Skin epidermis (tissue), 12 donors: Measurements from ENCODE around the gene CNTN5.

Experiments
- H3K27ac ChIP-seq, 21 experiments: fragments of 200-600 bp; sonication (generic) in 11 of 21; one replicate each; pipeline ENCODE4 v1.5.0; 2020; ENCODE audit warnings: mild to moderate bottlenecking in 3 of 21, inconsistent platforms in 2 of 21, moderate library complexity in 2 of 21
- H3K4me3 ChIP-seq, 7 experiments: fragments of 200-600 bp; sonication (generic) in 2 of 7; one replicate each; pipeline ENCODE4 v1.5.0; 2020; ENCODE audit warnings: inconsistent platforms in 2 of 7, mild to moderate bottlenecking in 2 of 7, moderate library complexity in 1 of 7

Gene CNTN5

GRCh38 chr11:99366546-99366945, 345.8 kb downstream of the CNTN5 start:
- no peak overlapping the region for H3K4me3 ChIP-seq

GRCh38 chr11:99368583-99368982, 347.8 kb downstream of the CNTN5 start:
- Histone ChIP-seq H3K4me3 (no peak overlapping the region), H3K27ac (no peak overlapping the region)

More at GRCh38 chr11:99366546-99366945, 345.8 kb downstream of the CNTN5 start:
- no peak overlapping the region for H3K27ac ChIP-seq

- Histone ChIP-seq H3K27ac (no peak overlapping the region), H3K4me3 (no peak overlapping the region)
Measured at GRCh38 chr11:99370549-99371216, 349.9 kb downstream of the CNTN5 start.

- Histone ChIP-seq H3K4me3 (no peak overlapping the region), H3K27ac (no peak overlapping the region)
Measured at GRCh38 chr11:99371257-99371656, 350.5 kb downstream of the CNTN5 start.

- no peak overlapping the region for H3K27ac ChIP-seq
Measured at GRCh38 chr11:99376463-99376862, 355.7 kb downstream of the CNTN5 start.

GRCh38 chr11:99383648-99384245, 363.0 kb downstream of the CNTN5 start:
- no peak overlapping the region for H3K27ac ChIP-seq

More at GRCh38 chr11:99376463-99376862, 355.7 kb downstream of the CNTN5 start:
- H3K4me3 ChIP-seq = no peak overlapping the region

GRCh38 chr11:99391245-99391644, 370.5 kb downstream of the CNTN5 start:
- H3K27ac ChIP-seq = no peak overlapping the region

More at GRCh38 chr11:99383648-99384245, 363.0 kb downstream of the CNTN5 start:
- no peak overlapping the region for H3K4me3 ChIP-seq

GRCh38 chr11:99406345-99406744, 385.6 kb downstream of the CNTN5 start:
- Histone ChIP-seq H3K27ac (no peak overlapping the region), H3K4me3 (no peak overlapping the region)

More at GRCh38 chr11:99391245-99391644, 370.5 kb downstream of the CNTN5 start:
- no peak overlapping the region for H3K4me3 ChIP-seq

- no peak overlapping the region for H3K27ac ChIP-seq
Measured at GRCh38 chr11:99410636-99411035, 389.9 kb downstream of the CNTN5 start.

GRCh38 chr11:99418927-99419720, 398.4 kb downstream of the CNTN5 start:
- Histone ChIP-seq H3K4me3 (no peak overlapping the region), H3K27ac (no peak overlapping the region)

More at GRCh38 chr11:99410636-99411035, 389.9 kb downstream of the CNTN5 start:
- no peak overlapping the region for H3K4me3 ChIP-seq

- Histone ChIP-seq H3K4me3 (no peak overlapping the region), H3K27ac (no peak overlapping the region)
Measured at GRCh38 chr11:99419991-99420390, 399.2 kb downstream of the CNTN5 start.

- Histone ChIP-seq H3K4me3 (no peak overlapping the region), H3K27ac (no peak overlapping the region)
Measured at GRCh38 chr11:99422581-99423427, 402.1 kb downstream of the CNTN5 start.

GRCh38 chr11:99423428-99423983, 402.8 kb downstream of the CNTN5 start:
- H3K27ac ChIP-seq = no peak overlapping the region
- no peak overlapping the region for H3K4me3 ChIP-seq

GRCh38 chr11:99424313-99425084, 403.8 kb downstream of the CNTN5 start:
- H3K27ac ChIP-seq = no peak overlapping the region
- no peak overlapping the region for H3K4me3 ChIP-seq

GRCh38 chr11:99425596-99425995, 404.8 kb downstream of the CNTN5 start:
- Histone ChIP-seq H3K4me3 (no peak overlapping the region), H3K27ac (no peak overlapping the region)

- H3K27ac ChIP-seq = no peak overlapping the region
- H3K4me3 ChIP-seq = no peak overlapping the region
Measured at GRCh38 chr11:99432677-99433076, 411.9 kb downstream of the CNTN5 start.

- Histone ChIP-seq H3K4me3 (no peak overlapping the region), H3K27ac (no peak overlapping the region)
Measured at GRCh38 chr11:99443276-99443675, 422.5 kb downstream of the CNTN5 start.

GRCh38 chr11:99446400-99446799, 425.7 kb downstream of the CNTN5 start:
- H3K27ac ChIP-seq = no peak overlapping the region
- H3K4me3 ChIP-seq = no peak overlapping the region

GRCh38 chr11:99449345-99449744, 428.6 kb downstream of the CNTN5 start:
- Histone ChIP-seq H3K4me3 (no peak overlapping the region), H3K27ac (no peak overlapping the region)
